RPMI8226 (cell line): Measurements from ENCODE around the gene GRM4.

Source experiments
- DNase-seq: peaks from one replicate; pipeline ENCODE4 v3.0.0-alpha.2; 2015

GRM4 gene

GRCh38 chr6:34142061-34142998 is 3.6 kb downstream of the GRM4 start:
- DNase-seq, result peak; percentile 46

GRCh38 chr6:34140075-34140474 is 5.8 kb downstream of the GRM4 start:
- no peak for DNase-seq

GRCh38 chr6:34138914-34139510 is 6.9 kb downstream of the GRM4 start:
- DNase-seq, result no peak

- DNase-seq, result no peak
These were observed 7.7 kb downstream of the GRM4 start for GRCh38 chr6:34138191-34138590.

GRCh38 chr6:34135541-34135940 is 10.3 kb downstream of the GRM4 start:
- no peak for DNase-seq

GRCh38 chr6:34132486-34133185 is 13.3 kb downstream of the GRM4 start:
- peak; percentile 73 for DNase-seq

DNA sequence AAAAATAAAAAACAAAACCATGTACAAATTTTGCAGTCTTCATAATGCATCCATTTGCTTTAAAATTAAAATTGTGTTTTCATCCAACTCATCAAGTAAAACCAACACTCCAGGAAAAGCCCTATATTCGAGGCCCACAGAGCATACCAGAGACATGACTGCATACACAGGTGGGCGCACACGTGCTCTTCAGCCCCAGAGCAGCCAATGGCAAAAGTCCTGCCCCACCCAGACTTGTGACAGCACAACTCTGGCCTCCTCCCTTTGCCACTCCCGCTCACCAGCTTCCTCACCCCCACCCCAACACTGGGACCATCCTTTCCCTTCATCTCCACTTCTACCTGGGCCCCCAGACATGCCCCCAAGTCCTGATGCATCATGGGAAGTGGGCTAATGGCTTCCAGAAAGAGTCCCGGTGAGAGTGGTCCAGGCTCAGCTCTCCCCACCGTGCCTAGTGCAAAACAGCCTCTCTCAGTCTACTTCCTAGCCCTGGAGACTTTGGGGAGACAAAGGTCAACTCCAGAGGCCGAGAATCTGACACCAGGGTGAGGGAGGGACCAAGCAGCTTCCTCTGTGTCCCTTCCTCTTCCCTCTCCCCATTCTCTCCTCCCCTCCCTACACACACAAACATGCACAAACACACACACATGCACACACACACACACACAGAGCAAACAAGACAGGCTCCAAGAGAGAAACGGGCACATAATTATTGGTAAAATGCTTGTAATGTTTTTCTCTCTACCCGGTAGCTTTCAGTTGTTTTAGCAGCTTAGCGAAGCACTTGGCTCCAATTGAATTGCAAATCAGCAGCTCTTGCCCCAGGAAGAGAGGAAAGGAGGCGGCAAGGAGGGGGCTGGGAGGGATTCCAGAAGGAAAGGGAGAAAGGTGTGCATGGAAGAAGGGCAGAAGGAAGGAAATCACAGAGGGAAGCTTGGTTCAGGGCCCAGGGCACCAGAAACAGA is 14.3 kb downstream of the GRM4 start:
- DNase-seq, result no peak

- no peak for DNase-seq
These were observed 15.0 kb downstream of the GRM4 start for GRCh38 chr6:34130862-34131261.

- DNase-seq, result no peak
These were observed 16.1 kb downstream of the GRM4 start for GRCh38 chr6:34129753-34130152.

DNA sequence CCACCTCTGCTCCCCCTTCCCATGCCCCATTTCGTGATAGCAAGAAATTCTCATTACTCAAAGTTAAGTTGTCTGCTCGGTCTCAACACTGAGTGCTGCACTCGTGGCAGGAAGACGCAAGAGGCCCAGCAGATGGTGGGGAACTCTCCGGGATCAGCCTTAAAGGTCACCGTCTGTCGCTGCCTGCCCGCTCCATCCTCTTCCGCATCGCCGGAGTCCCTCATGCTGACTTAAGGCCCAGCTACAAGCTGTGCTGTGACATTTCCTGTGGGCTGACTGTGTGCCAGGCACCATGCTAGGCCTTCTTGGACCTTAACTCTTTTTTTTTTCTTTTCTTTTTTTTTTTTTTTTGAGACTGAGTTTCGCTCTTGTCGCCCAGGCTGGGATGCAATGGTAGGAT is 17.8 kb downstream of the GRM4 start:
- DNase-seq, result no peak

DNA sequence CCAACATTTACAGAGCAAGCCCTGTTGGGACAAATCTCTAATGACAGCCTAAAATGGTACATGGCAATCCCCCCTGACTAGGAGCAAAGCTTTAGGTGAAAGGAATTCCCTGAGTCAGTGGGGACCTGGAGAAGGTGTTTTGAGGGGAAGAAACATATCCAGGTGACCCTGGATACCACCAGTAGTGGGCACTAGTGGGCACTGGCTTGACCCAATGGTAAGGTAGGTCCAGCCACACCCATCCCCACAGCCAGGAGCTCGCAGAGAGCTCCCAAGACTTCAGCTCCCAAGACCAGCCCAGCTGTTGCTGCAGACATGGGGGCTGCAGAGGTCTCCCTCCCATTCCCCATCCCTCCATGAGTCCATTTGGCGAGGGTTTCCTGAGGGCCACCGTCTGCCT is 19.5 kb downstream of the GRM4 start:
- no peak for DNase-seq

- no peak for DNase-seq
These were observed 19.9 kb downstream of the GRM4 start for GRCh38 chr6:34125939-34126338.

DNA sequence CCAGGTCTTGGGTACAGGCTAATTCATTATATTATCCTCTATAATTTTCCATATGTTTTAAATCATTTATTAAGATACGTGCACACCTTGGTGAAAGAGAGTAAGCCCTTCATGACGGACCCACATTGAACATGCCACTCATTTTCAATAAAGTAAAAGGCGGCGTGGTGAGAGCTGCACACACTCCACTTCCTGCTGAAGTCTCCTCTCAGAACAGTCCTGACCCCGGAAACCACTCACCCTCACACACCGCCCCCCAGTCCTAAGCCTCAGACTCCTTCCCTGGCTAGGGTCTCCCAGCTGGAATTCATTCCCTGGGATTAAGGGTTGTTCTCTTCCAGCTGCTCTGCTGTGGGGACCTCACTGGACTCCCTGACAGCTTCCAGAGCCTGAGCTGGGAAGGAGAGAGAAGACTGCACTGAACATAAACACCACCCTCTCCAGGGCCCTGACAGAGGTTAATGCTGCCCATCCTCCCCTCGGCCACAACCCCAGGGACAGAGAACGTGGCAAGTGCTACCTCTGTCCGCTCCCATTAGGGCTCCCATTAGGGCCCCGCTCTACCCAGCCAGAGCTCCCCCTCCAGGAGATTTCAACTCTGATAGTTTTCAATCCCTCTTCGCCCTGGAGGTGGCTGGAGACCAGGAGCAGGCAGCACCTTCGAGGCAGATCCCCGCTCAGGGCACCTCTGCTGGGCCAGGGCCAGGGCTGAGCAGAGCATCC is 24.8 kb downstream of the GRM4 start:
- DNase-seq, result no peak

DNA sequence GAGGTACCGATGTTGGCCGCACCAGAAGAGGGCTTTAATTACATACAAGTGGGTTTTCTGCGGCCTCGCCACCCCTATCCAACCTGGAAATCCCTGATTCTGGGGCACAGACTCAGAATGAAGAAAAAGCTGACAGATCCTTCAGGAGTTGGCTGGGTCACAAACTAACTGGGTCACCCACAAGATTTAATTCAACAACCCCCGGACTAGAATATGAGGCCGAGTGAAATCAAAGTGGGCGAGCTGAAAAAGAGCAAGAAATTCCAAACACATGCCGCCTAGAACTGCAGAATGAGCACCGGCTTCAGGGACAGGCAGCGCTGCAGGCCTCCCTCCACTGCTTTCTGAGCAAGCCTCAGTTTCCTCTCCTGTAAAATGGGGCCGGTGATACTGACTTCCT is 30.0 kb downstream of the GRM4 start:
- no peak for DNase-seq

- DNase-seq, result peak; percentile 55
These were observed 30.5 kb downstream of the GRM4 start for GRCh38 chr6:34115403-34115795.

DNA sequence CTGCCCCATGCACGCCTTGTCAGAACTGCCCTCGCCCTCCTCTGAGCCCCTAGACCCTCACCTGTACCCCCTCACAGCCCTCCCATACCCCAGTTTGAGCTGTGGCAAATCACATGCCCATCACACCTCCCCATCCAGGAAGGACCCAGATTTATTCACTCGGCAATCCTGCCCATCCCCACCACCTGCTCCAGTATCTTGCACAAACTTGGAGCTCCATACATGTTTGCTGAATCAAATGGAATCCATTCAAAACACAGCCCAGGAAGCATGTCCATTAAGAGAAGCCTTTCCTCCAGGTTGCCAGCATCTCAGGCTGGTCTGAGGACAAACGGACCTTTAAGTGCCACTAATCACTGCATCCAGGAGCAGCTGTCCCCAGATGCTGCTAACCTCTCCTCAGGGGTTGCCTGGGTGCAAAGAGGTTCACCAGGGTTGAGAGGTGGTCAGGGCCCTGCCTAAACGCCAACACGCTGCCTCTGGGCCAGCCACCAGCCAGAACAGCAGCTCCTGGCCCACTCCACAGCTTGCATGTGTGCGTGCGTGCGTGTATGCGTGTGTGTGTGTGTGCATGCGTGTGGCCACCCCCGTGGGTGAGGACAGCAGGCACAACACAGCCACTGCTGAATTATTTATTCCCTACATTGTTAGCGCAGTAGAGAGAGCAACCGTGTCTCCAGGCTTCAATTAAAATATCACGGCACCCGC is 31.0 kb downstream of the GRM4 start:
- DNase-seq, result no peak

DNA sequence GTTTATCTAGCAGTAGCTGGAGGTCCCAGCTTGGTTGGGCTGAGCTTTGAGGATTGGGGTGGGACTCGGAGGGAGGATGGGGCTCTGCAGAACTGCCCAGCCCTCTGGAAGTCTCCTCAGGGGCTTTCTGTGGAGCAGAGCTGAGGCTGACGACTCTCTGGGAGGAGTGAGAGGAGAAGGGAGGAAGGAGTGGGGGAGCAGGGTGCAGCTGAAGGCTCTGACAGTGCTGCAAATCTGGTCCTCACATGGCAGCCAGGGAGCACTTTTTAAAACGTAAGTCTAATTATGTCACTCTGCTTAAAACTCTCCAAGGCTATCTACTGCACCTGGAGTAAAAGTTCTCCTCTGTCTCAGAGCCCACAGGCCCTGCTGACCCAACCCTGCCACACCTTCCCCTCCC is 32.4 kb downstream of the GRM4 start:
- DNase-seq, result no peak

DNA sequence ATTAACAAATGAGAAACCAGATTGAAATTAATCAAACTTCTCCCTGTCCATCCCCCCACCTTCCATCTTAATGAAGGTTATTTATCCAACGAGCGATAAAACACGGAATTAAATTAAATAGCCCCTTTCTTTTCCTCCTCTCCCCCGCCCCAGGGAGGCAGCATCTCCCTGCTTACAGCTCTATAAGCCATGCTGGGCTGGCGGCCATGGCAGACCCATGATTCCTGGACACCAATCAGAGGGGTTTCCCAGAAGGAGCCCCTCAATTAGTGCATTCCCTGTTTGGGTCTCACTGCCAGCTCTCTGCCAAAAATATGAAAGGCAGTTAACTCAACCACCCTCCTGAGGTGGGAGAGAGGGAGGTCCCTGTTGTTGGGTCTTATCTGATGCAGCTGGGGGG is 33.8 kb downstream of the GRM4 start:
- no peak for DNase-seq

DNA sequence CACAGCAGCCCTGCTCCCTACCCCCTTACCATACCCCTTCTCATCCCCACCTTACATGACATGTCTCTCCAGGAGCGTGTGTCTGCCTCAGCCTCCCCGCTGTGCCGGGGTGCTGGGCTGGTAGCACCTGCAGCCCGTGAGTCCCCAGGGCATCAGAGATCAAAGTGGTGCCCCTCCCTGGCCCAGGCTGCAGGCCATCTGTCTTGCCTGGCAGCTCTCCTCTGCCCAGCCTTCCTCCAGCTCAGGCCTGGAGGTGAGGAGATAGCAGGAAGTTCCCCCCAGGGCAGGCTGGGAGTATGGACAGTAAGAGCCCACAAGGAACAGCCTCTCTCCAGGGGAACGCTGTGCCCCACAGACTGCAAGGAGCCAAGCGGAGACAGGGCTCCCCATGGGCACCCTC is 35.3 kb downstream of the GRM4 start:
- no peak for DNase-seq

DNA sequence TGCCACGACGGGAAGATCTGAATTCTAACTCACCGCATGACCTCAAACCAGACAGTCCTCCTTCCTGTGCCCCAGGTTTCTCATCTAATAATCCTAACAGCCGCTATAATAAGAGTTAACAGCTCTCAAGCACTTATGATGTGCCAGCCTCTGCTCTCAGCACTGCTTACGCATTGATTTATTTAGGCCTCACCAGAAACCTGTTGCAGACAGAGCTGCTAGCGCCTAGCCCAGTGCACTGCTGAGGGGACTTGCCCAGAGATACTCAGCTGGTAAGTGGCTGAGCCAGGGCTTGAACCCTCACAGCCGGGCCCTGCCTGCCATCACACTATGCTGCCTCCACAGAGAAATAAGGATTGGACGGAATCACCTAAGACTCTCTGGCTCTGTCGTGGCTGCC is 37.7 kb downstream of the GRM4 start:
- DNase-seq, result no peak

- DNase-seq, result no peak
These were observed 39.0 kb downstream of the GRM4 start for GRCh38 chr6:34106900-34107299.
